Thoracic aorta (tissue), 2 donors: ENCODE results near the gene EAPP. TPM values are rescaled to one million over a fixed set of nuclear protein-coding genes. Genes with fewer than 3 reads are reported as not detected.
"Not testable (repeated sequence)": the region's sequence is repeated elsewhere in the genome, so short reads cannot be mapped to it uniquely, and the experiment has no call there.

Source experiments
- ATAC-seq: fragments of 150-250 bp; one replicate; pipeline ENCODE4 v1.8.0; 2017; ENCODE audit warnings: low read depth; ENCODE audit not compliant: insufficient number of reproducible peaks, low FRiP score
- DNase-seq: peaks from one replicate; pipeline ENCODE4 v3.0.0-alpha.2; 2020; ENCODE audit warnings: low spot score
- H3K27ac ChIP-seq, 2 donors: fragments of 200-600 bp; sonication (generic); 1 replicate in 1 of 2; 2 replicates in 1 of 2; pipeline ENCODE4 v1.5.1; 2016; ENCODE audit warnings: mild to moderate bottlenecking in 2 of 2, moderate library complexity in 2 of 2
- H3K27me3 ChIP-seq: fragments of 200-600 bp; sonication (generic); replicated peaks from 2 replicates; pipeline ENCODE4 v1.6.0; 2016; ENCODE audit warnings: mild to moderate bottlenecking; ENCODE audit not compliant: insufficient read depth
- H3K36me3 ChIP-seq: fragments of 200-600 bp; sonication (generic); one replicate; pipeline ENCODE4 v1.5.1; 2016
- H3K4me1 ChIP-seq, 2 donors: fragments of 200-600 bp; sonication (generic); 1 replicate in 1 of 2; 2 replicates in 1 of 2; pipeline versions ENCODE4 v1.5.1 to v1.6.0; 2016; ENCODE audit warnings: low read depth in 2 of 2, mild to moderate bottlenecking in 1 of 2; ENCODE audit not compliant: control insufficient read depth in 1 of 2
- H3K4me3 ChIP-seq: fragments of 200-600 bp; sonication (generic); 2 replicates; pipeline ENCODE4 v1.5.1; 2016; ENCODE audit warnings: mild to moderate bottlenecking
- H3K9me3 ChIP-seq: fragments of 200-600 bp; sonication (generic); 2 replicates; pipeline ENCODE4 v1.5.1; 2016
- CTCF ChIP-seq: fragments of 200-600 bp; sonication (generic); IDR thresholded peaks from one replicate; pipeline ENCODE4 v1.5.1; 2019; ENCODE audit warnings: antibody characterized with exemption
- total RNA-seq, 2 donors: library from RNA; depleted of rRNA; stranded (reverse); fragments of >200 nt; gene quantifications; one replicate each; pipeline versions ENCODE4 v1.1.0 to v1.2.3, GENCODE V29; 2016

The EAPP gene
- total RNA-seq, 2 donors from 2014 or later: 24.9 to 32.8 TPM

DNA sequence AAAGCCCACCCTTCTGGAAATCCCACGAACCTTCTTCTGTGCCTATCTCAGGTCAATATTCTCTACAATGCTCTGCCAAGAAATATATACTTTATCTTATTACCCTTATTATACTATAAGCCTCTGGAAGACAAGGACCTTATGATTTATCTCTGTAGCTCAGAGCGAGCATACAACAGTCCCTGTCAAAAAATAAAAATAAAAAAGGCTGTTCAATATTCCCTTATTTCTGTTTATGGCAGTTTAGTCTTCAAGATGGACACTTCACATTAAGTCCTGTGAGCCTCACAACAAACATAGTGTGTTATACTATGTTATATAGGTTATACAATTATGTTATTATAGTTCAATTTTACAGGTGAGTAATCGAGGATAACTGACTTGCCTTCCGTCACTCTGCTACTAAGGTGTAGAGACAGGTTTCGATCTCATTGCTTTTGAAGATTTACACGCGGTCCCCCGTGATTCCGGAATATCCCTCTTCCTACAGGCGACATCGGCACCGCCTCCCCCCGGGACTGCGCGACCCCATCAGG is 562 bp downstream of the EAPP start:
- ATAC-seq: no peak
- TF ChIP-seq CTCF: no peak

DNA sequence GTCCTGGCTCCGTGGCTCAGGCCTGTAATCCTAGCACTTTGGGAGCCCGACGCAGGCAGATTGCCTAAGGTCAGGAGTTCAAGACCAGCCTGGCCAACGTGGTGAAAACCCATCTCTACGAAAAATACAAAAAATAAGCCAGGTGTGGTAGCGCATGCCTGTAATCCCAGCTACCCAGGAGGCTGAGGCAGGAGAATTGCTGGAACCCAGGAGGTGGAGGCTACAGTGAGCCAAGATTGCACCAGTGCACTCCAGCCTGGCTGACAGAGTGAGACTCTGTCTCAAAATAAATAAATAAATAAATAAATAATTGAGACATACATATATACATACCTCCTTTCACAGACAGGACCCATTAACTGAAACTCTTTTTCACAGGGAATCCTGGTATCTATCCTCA is 1.4 kb downstream of the EAPP start:
- not testable (repeated sequence) for ATAC-seq, DNase-seq, H3K9me3 ChIP-seq, H3K27me3 ChIP-seq
- peaks cover 17 to 22% of the 10 kb centered on the region in 2 donors for H3K4me1 ChIP-seq
- H3K36me3 ChIP-seq: peaks cover 17% of the 10 kb centered on the region
- peak overlapping the region; percentile 94 to 98 for H3K27ac ChIP-seq
- H3K4me3 ChIP-seq: peak overlapping the region; percentile 90

More for the DNA sequence above, 562 bp downstream of the EAPP start:
- Histone ChIP-seq H3K4me3 (peak overlapping the region; percentile 90), H3K27me3 (no peaks in the 10 kb centered on the region), H3K27ac (peak overlapping the region; percentile 94 to 98), H3K36me3 (peaks cover 11% of the 10 kb centered on the region), H3K9me3 (no peaks in the 10 kb centered on the region), H3K4me1 (peaks cover 17 to 22% of the 10 kb centered on the region in 2 donors)
- no peak for DNase-seq

DNA sequence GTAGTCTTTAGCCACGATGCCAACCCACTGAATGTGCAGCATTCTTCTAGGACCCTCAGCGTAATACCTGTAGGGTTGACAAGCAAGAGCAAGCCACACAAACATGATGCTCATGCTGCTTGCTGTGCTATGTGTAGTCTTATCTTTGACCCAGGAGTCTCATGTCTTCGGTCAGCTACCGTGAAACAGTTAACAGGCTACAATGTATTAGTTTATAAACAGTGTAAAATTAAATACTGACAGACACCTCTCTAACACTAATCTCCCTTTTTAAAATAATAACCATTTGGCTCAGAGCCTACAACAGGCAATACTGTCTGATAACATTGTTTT is 1.9 kb downstream of the EAPP start:
- DNase-seq (no peak), ATAC-seq (no peak)
- no peaks in the 10 kb centered on the region for H3K27me3 ChIP-seq
- H3K36me3 ChIP-seq: peaks cover 20% of the 10 kb centered on the region
- H3K27ac ChIP-seq: peak overlapping the region in 1 of 2 donors; percentile 94
- peaks cover 17 to 22% of the 10 kb centered on the region in 2 donors for H3K4me1 ChIP-seq
- no peaks in the 10 kb centered on the region for H3K9me3 ChIP-seq
- no peak for TF ChIP-seq CTCF
- H3K4me3 ChIP-seq: peak overlapping the region; percentile 90

DNA sequence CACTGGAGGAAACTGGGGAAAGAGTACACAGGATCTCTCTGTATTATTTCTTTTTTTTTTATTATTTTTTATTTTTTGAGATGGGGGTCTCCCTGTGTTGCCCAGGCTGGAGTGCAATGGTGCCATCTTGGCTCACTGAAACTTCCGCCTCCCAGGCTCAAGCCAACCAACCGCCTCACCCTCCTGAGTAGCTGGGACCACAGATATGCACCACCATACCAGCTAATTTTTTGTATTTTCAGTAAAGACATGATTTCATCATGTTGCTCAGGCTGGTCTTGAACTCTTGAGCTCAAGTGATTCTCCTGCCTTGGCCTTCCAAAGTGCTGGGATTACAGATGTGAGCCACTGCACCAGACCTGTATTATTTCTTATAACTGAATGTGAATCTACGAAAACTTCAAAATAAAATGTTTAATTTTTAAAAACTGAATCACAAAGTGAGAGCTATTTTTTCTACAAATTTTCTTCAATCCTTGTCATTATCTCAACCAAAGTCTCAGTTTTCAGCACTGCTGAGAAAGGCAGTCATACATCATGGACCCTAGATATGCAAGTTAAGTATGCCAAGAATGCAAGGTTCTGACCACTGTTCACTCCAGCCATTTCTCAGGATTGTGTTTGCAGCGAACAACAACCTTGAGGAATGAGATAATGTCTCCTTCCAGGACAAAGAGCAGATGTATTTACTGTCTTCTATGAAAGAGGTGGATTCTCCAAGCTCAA is 2.4 kb downstream of the EAPP start:
- H3K4me3 ChIP-seq: no peak overlapping the region
- peaks cover 22% of the 10 kb centered on the region for H3K36me3 ChIP-seq
- no peak overlapping the region for H3K27ac ChIP-seq
- peaks cover 17 to 22% of the 10 kb centered on the region in 2 donors for H3K4me1 ChIP-seq
- no peak for ATAC-seq
- DNase-seq: no peak
- TF ChIP-seq CTCF: no peak
- no peaks in the 10 kb centered on the region for H3K27me3 ChIP-seq
- H3K9me3 ChIP-seq: no peaks in the 10 kb centered on the region

- Histone ChIP-seq H3K36me3 (peaks cover 80% of the 10 kb centered on the region), H3K27ac (no peak overlapping the region), H3K9me3 (no peaks in the 10 kb centered on the region), H3K27me3 (no peaks in the 10 kb centered on the region), H3K4me3 (no peak overlapping the region), H3K4me1 (no peaks in the 10 kb centered on the region)
- no peak for TF ChIP-seq CTCF
- ATAC-seq (no peak), DNase-seq (no peak)
These were observed 11.9 kb downstream of the EAPP start for GRCh38 chr14:34527591-34527990.

- not testable (repeated sequence) for ATAC-seq
- H3K36me3 ChIP-seq: peaks cover 91% of the 10 kb centered on the region
These were observed 15.3 kb downstream of the EAPP start for GRCh38 chr14:34524216-34524615.

More at GRCh38 chr14:34524216-34524615, 15.3 kb downstream of the EAPP start:
- not testable (repeated sequence) for DNase-seq, H3K27ac ChIP-seq, H3K4me1 ChIP-seq, H3K27me3 ChIP-seq, H3K9me3 ChIP-seq, H3K4me3 ChIP-seq
